HepG2 (cell line): ENCODE results near the gene MAPK8IP1. TPM values are rescaled to one million over a fixed set of nuclear protein-coding genes. Genes with fewer than 3 reads are reported as not detected.
A peak's percentile ranks its signal among the peaks of the same experiment; 100 is the strongest.

Source experiments
- ATAC-seq: fragments of 200-7000 bp; cut with Tn5 transposase; 3 replicates; pipeline ENCODE4 v1.9.1; 2020; ENCODE audit warnings: mild to moderate bottlenecking, moderate library complexity
- Bru-seq: library from RNA; stranded (reverse); fragments of 400-500 nt; gene quantifications from one replicate; lab custom pipeline; 2021; lab: Mats Ljungman, UMichigan
- BruChase-seq, 2 experiments: library from RNA; stranded (reverse); fragments of 400-500 nt; gene quantifications; one replicate each; lab custom pipeline; 2021; lab: Mats Ljungman, UMichigan
- BruUV-seq: library from RNA; stranded (reverse); fragments of 400-500 nt; replicated peaks from 2 replicates; lab custom pipeline; 2021; lab: Mats Ljungman, UMichigan
- CTCF ChIA-PET: fragments of 300-600 bp; formaldehyde crosslinking; extraction: SDS; loops from one replicate; lab custom pipeline; 2021; ENCODE audit warnings: low total read pairs, inconsistent platforms, low intra/inter-chr PET ratio; lab: Yijun Ruan, JAX
- POLR2A ChIA-PET: fragments of 350-600 bp; sonication (Branson Sonifier 250); formaldehyde crosslinking; loops from one replicate; lab custom pipeline; 2020; ENCODE audit warnings: antibody characterized with exemption, inconsistent platforms; lab: Yijun Ruan, JAX
- DNase-seq: peaks from one replicate; pipeline ENCODE4 v3.0.0-alpha.2; 2015; ENCODE audit warnings: low spot score
- FAIRE-seq: peaks from 3 replicates; lab custom pipeline; 2011; peaks lifted over from hg19 to GRCh38; lab: Jason Lieb, UNC
- H2AFZ ChIP-seq: one replicate; pipeline ENCODE4 v1.6.1; 2011; ENCODE audit warnings: low read length, inconsistent platforms
- H3K27ac ChIP-seq: fragments of 300-600 bp; 3 replicates; pipeline ENCODE4 v1.8.0; 2011; ENCODE audit warnings: mixed run types, mild to moderate bottlenecking, mixed read lengths, low read length, inconsistent platforms; ENCODE audit not compliant: insufficient read depth; ENCODE audit errors: extremely low read length
- H3K27me3 ChIP-seq, 2 experiments: fragments of 200-600 bp in 1 of 2; 2 replicates in 1 of 2; 3 replicates in 1 of 2; pipeline versions ENCODE4 v1.6.0 to v1.8.0; 2011; ENCODE audit warnings: low read length in 2 of 2, mild to moderate bottlenecking in 2 of 2, moderate library complexity in 2 of 2, inconsistent platforms in 1 of 2; ENCODE audit not compliant: insufficient read depth in 2 of 2, control insufficient read depth in 1 of 2
- H3K36me3 ChIP-seq, 2 experiments: fragments of 200-600 bp in 1 of 2; replicated peaks in 1 of 2; 2 replicates in 1 of 2; 3 replicates in 1 of 2; pipeline versions ENCODE4 v1.5.1 to v1.8.0; 2011; ENCODE audit warnings: low read length in 2 of 2, inconsistent platforms in 1 of 2; ENCODE audit not compliant: insufficient read depth in 2 of 2, control insufficient read depth in 1 of 2
- H3K4me1 ChIP-seq: 2 replicates; pipeline ENCODE4 v1.5.1; 2012; ENCODE audit warnings: low read length, inconsistent platforms; ENCODE audit not compliant: insufficient read depth
- H3K4me2 ChIP-seq: 2 replicates; pipeline ENCODE4 v1.6.0; 2011; ENCODE audit warnings: low read depth, low read length, inconsistent platforms
- H3K4me3 ChIP-seq, 3 experiments: fragments of 200-600 bp in 1 of 3; sonication (generic), shearing (Covaris generic) in 1 of 3; replicated peaks in 1 of 3; 2 replicates each; pipeline ENCODE4 v1.5.1; 2011 to 2016; ENCODE audit warnings: low read length in 3 of 3, inconsistent platforms in 2 of 3, low read depth in 2 of 3, mild to moderate bottlenecking in 2 of 3, control low read depth in 1 of 3, mixed read lengths in 1 of 3; ENCODE audit not compliant: insufficient read depth in 1 of 3
- H3K79me2 ChIP-seq: one replicate; pipeline ENCODE4 v1.6.1; 2011; ENCODE audit warnings: low read length, inconsistent platforms; ENCODE audit not compliant: insufficient read depth
- H3K9ac ChIP-seq: 2 replicates; pipeline ENCODE4 v1.6.0; 2011; ENCODE audit warnings: mild to moderate bottlenecking, low read depth, low read length, inconsistent platforms; ENCODE audit not compliant: insufficient read depth
- H3K9me3 ChIP-seq: 2 replicates; pipeline ENCODE4 v1.5.1; 2012; ENCODE audit warnings: mild to moderate bottlenecking, low read length
- H4K20me1 ChIP-seq: 2 replicates; pipeline ENCODE4 v1.6.0; 2011; ENCODE audit warnings: inconsistent platforms, mild to moderate bottlenecking, low read length, moderate library complexity; ENCODE audit not compliant: insufficient read depth
- CREB1 ChIP-seq, 2 experiments: fragments of 450-650 bp in 1 of 2; IDR thresholded peaks; 2 replicates each; pipeline ENCODE4 v1.6.1; 2016 to 2017; ENCODE audit warnings: control low read depth in 1 of 2, mild to moderate bottlenecking in 1 of 2, missing compliant biosample characterization in 1 of 2, missing genetic modification characterization in 1 of 2
- FOSL2 ChIP-seq: sonication (generic); formaldehyde crosslinking; IDR thresholded peaks from 2 replicates; pipeline ENCODE4 v1.4.0; 2020; ENCODE audit warnings: missing genetic modification reagents
- FOXK1 ChIP-seq: sonication (generic); formaldehyde crosslinking; IDR thresholded peaks from 2 replicates; pipeline ENCODE4 v1.4.0; 2020; ENCODE audit warnings: low read depth, missing genetic modification reagents, borderline replicate concordance
- KLF6 ChIP-seq: IDR thresholded peaks from 2 replicates; pipeline ENCODE4 v1.8.0; 2016; ENCODE audit warnings: missing biosample characterization, missing genetic modification reagents
- TSC22D2 ChIP-seq: sonication (generic); formaldehyde crosslinking; IDR thresholded peaks from 2 replicates; pipeline ENCODE4 v1.5.1; 2020; ENCODE audit warnings: missing genetic modification reagents, mild to moderate bottlenecking, borderline replicate concordance
- ZNF33A ChIP-seq: sonication (generic); formaldehyde crosslinking; IDR thresholded peaks from 2 replicates; pipeline ENCODE4 v1.5.1; 2020; ENCODE audit warnings: missing genetic modification reagents, mild to moderate bottlenecking, moderate library complexity, borderline replicate concordance
- ZNF430 ChIP-seq: sonication (generic); formaldehyde crosslinking; IDR thresholded peaks from 2 replicates; pipeline ENCODE4 v1.9.0; 2021; ENCODE audit warnings: mild to moderate bottlenecking, missing genetic modification reagents
- ZNF567 ChIP-seq: sonication (generic); formaldehyde crosslinking; IDR thresholded peaks from 2 replicates; pipeline ENCODE4 v1.8.1; 2023; ENCODE audit warnings: mild to moderate bottlenecking, missing genetic modification reagents, borderline replicate concordance
- WGBS: methylation state at CpG from one replicate; pipeline ENCODE4 v1.1.6; 2017; ENCODE audit warnings: low lambda C conversion rate; 5-methylcytosine and 5-hydroxymethylcytosine counted together
- in situ Hi-C: cut with HindIII; loops from 2 replicates; pipeline ENCODE4 v1.10.0; 2017; ENCODE audit warnings: low pct_unique_long_range_greater_than_20kb; ENCODE audit not compliant: extremely low pct_ligation_motif_present
- intact Hi-C: fragments of 100-400 bp; cut with micrococcal nuclease; formaldehyde crosslinking; loops from one replicate; pipeline ENCODE4 v1.10.0; 2022; ENCODE audit not compliant: unreplicated experiment
- long read RNA-seq, 2 experiments: library from RNA in 1 of 2; library from polyadenylated mRNA in 1 of 2; stranded (forward) in 1 of 2; unstranded in 1 of 2; transcript quantifications; one replicate each; pipeline ENCODE4 v2.0.0, GENCODE V29; 2019 to 2022
- polyA minus RNA-seq, 3 experiments: library from RNA; depleted of rRNA, polyadenylated mRNA; stranded (reverse); fragments of >200 nt; gene quantifications; 2 replicates each; pipeline ENCODE4 v1.2.3, GENCODE V29; 2011; ENCODE audit warnings: low replicate concordance in 1 of 3
- polyA plus RNA-seq, 8 experiments: library from polyadenylated mRNA; depleted of rRNA in 3 of 8; stranded (reverse) in 7 of 8; unstranded in 1 of 8; fragments of >200 nt; fragmentation: Illumina TruSeq in 4 of 8; extraction: Trizol in 4 of 8; gene quantifications; 2 replicates each; pipeline versions ENCODE4 v1.2.1 to v1.2.3, GENCODE V29; 2011 to 2016; ENCODE audit warnings: low read depth in 4 of 8, missing spikeins in 1 of 8, mixed read lengths in 1 of 8; ENCODE audit not compliant: insufficient read depth in 1 of 8
- total RNA-seq, 5 experiments: library from RNA; depleted of rRNA; stranded (reverse); fragments of >200 nt; fragmentation: Illumina TruSeq; extraction: Trizol; gene quantifications; 2 replicates each; pipeline ENCODE4 v1.2.3, GENCODE V29; 2016; ENCODE audit warnings: low read depth in 1 of 5
- TF ChIP-seq, protein P1 (sequence below): fragments of 450-650 bp; IDR thresholded peaks from 2 replicates; pipeline ENCODE4 v1.6.1; 2017; ENCODE audit warnings: mild to moderate bottlenecking
- TF ChIP-seq, protein P2 (sequence below): conservative IDR thresholded peaks from 2 replicates; pipeline ENCODE4 v1.6.1; 2018; ENCODE audit warnings: missing genetic modification reagents
- TF ChIP-seq, protein P3 (sequence below), 2 experiments: sonication (generic) in 1 of 2; formaldehyde crosslinking in 1 of 2; IDR thresholded peaks; 2 replicates each; pipeline versions ENCODE4 v1.4.0 to v1.6.1; 2018 to 2020; ENCODE audit warnings: missing genetic modification reagents in 2 of 2, borderline replicate concordance in 1 of 2, low read depth in 1 of 2, mild to moderate bottlenecking in 1 of 2, missing biosample characterization in 1 of 2

Gene MAPK8IP1
- total RNA-seq (2016; rRNA removed; fragmentation: Illumina TruSeq; extraction: Trizol) = 3.0 and 4.2 TPM in 2 replicates
- total RNA-seq (2016; cell fraction: cytosol; rRNA removed; fragmentation: Illumina TruSeq; extraction: Trizol; ENCODE audit: low read depth) = 1.8 and 1.9 TPM in 2 replicates
- total RNA-seq (2016; cell fraction: insoluble cytoplasmic fraction; rRNA removed; fragmentation: Illumina TruSeq; extraction: Trizol) = 4.1 and 4.2 TPM in 2 replicates
- total RNA-seq (2016; cell fraction: membrane; rRNA removed; fragmentation: Illumina TruSeq; extraction: Trizol) = 4.9 and 5.4 TPM in 2 replicates
- total RNA-seq (2016; cell fraction: nucleus; rRNA removed; fragmentation: Illumina TruSeq; extraction: Trizol) = 2.2 and 2.8 TPM in 2 replicates
- polyA plus RNA-seq (2011; rRNA removed) = 2.2 and 3.1 TPM in 2 replicates
- 2.2 and 3.1 TPM in 2 replicates for polyA plus RNA-seq (2011; cell fraction: cytosol; rRNA removed)
- polyA plus RNA-seq (2011; cell fraction: nucleus; rRNA removed) = 5.3 and 6.8 TPM in 2 replicates
- 1.2 and 1.9 TPM in 2 replicates for polyA plus RNA-seq (2012)
- 2.5 and 2.9 TPM in 2 replicates for polyA plus RNA-seq (2016; cell fraction: cytosol; fragmentation: Illumina TruSeq; extraction: Trizol; ENCODE audit: low read depth)
- polyA plus RNA-seq (2016; cell fraction: insoluble cytoplasmic fraction; fragmentation: Illumina TruSeq; extraction: Trizol; ENCODE audit: low read depth) = 4.7 and 5.0 TPM in 2 replicates
- polyA plus RNA-seq (2016; cell fraction: membrane; fragmentation: Illumina TruSeq; extraction: Trizol; ENCODE audit: low read depth) = 5.4 and 6.2 TPM in 2 replicates
- polyA plus RNA-seq (2016; cell fraction: nucleus; fragmentation: Illumina TruSeq; extraction: Trizol; ENCODE audit: insufficient read depth, low read depth) = 5.6 and 7.4 TPM in 2 replicates
- polyA minus RNA-seq (2011; rRNA and poly(A)+ RNA removed; ENCODE audit: low replicate concordance) = 1.2 and 6.3 TPM in 2 replicates
- polyA minus RNA-seq (2011; cell fraction: cytosol; rRNA and poly(A)+ RNA removed) = 2.4 TPM in 2 replicates
- polyA minus RNA-seq (2011; cell fraction: nucleus; rRNA and poly(A)+ RNA removed) = 1.2 TPM in 2 replicates
- percentile 31 among the genes with signal in this experiment for Bru-seq, nascent RNA
- percentile 49 among the genes with signal in this experiment for BruChase-seq, experiment 1, labeled RNA remaining after a 6-hour chase
- percentile 43 among the genes with signal in this experiment for BruChase-seq, experiment 2, labeled RNA remaining after a 2-hour chase
- long read RNA-seq, experiment 1, partial matches to known transcripts = 1 of 2 reads
- long read RNA-seq, experiment 1, other reads (novel, unspliced or antisense) = 1 of 2 reads
- long read RNA-seq, experiment 2, partial matches to known transcripts = 20 of 21 reads
- long read RNA-seq, experiment 2, other reads (novel, unspliced or antisense) = 1 of 21 reads

DNA sequence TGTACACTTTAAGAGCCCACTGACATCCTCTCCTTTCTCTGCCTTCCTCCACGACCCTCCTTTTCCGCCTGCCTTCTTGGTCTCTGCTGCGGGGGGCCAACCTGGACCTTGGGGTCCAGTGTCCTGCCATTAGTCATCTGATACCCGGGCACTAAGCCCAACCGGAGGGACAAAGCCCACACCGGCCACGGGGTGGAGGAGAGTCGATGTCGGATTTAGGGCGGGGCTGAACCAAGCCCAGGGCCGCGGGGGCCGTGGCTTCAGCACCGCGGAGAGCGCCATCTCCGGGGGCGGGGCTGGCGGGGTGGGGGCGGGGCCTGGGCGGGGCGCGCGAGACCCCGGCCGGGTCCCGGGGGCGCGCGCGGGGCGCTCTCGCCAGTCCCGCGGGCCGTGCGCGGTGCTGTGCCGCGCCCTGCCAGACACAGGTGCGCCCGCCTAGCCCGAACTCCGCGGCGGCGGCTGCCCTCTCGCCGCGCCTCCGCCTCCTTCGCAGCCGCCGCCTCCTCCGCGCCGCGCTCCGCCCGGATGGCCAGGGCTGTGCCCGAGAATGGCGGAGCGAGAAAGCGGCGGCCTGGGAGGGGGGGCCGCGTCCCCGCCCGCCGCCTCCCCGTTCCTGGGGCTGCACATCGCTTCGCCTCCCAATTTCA, at the start of gene MAPK8IP1:
TSS of gene MAPK8IP1 (plus strand) at position 378 of the 647 bp plus-strand sequence. CDS start at position 548, 170 bp downstream.
- in situ Hi-C loops (no loop called here), intact Hi-C loops (no loop called here)
- Histone ChIP-seq H3K9me3 (no peaks in the 10 kb centered on the region), H3K27ac (no peak within 1 kb of the TSS), H2AFZ (no peak within 1 kb of the TSS), H4K20me1 (peaks cover 12% of the 10 kb centered on the region; the same call in 1 of the 2 replicates), H3K27me3 (no peaks in the 10 kb centered on the region; a peak in 2 of 5 replicates), H3K36me3 (peaks cover 0 to 6% of the 10 kb centered on the region in 2 experiments; a peak in 2 of 5 replicates), H3K79me2 (no peaks in the 10 kb centered on the region), H3K4me3 (peak within 1 kb of the TSS; percentile 52 to 71 (median 61); a peak in 5 of 6 replicates), H3K4me2 (peak within 1 kb of the TSS; percentile 65), H3K4me1 (no peaks in the 10 kb centered on the region), H3K9ac (no peak within 1 kb of the TSS)
- FAIRE-seq (no peak), DNase-seq (peak; percentile 47), ATAC-seq (peak; percentile 74)
- ChIA-PET CTCF (no interaction called here), POLR2A (no interaction called here)
- no TSS peak for BruUV-seq
- WGBS = 15% methylated on average over 17 of the region's 73 CpGs
- 0 out of 2 replicates have a peak, but pooled peaks have one; percentile 11 for TF ChIP-seq FOSL2 (CRISPR knock-in tag)
- peak; percentile 25; the same call in 1 of the 2 replicates for TF ChIP-seq FOXK1 (CRISPR knock-in tag)
- TF ChIP-seq KLF6 (CRISPR knock-in tag) = peak; percentile 78; the same call in 1 of the 2 replicates
- TF ChIP-seq, protein P1, sequence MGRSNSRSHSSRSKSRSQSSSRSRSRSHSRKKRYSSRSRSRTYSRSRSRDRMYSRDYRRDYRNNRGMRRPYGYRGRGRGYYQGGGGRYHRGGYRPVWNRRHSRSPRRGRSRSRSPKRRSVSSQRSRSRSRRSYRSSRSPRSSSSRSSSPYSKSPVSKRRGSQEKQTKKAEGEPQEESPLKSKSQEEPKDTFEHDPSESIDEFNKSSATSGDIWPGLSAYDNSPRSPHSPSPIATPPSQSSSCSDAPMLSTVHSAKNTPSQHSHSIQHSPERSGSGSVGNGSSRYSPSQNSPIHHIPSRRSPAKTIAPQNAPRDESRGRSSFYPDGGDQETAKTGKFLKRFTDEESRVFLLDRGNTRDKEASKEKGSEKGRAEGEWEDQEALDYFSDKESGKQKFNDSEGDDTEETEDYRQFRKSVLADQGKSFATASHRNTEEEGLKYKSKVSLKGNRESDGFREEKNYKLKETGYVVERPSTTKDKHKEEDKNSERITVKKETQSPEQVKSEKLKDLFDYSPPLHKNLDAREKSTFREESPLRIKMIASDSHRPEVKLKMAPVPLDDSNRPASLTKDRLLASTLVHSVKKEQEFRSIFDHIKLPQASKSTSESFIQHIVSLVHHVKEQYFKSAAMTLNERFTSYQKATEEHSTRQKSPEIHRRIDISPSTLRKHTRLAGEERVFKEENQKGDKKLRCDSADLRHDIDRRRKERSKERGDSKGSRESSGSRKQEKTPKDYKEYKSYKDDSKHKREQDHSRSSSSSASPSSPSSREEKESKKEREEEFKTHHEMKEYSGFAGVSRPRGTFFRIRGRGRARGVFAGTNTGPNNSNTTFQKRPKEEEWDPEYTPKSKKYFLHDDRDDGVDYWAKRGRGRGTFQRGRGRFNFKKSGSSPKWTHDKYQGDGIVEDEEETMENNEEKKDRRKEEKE = no peak
- no peak for TF ChIP-seq ZNF33A (CRISPR knock-in tag)
- no peak for TF ChIP-seq ZNF430 (CRISPR knock-in tag)
- TF ChIP-seq, protein P2, sequence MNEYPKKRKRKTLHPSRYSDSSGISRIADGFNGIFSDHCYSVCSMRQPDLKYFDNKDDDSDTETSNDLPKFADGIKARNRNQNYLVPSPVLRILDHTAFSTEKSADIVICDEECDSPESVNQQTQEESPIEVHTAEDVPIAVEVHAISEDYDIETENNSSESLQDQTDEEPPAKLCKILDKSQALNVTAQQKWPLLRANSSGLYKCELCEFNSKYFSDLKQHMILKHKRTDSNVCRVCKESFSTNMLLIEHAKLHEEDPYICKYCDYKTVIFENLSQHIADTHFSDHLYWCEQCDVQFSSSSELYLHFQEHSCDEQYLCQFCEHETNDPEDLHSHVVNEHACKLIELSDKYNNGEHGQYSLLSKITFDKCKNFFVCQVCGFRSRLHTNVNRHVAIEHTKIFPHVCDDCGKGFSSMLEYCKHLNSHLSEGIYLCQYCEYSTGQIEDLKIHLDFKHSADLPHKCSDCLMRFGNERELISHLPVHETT (CRISPR knock-in tag) = 0 out of 2 replicates have a peak, but pooled peaks have one; percentile 47
- no peak for TF ChIP-seq CREB1 (IDR thresholded peaks at IDR 0.05)
- TF ChIP-seq CREB1 (CRISPR knock-in tag; IDR thresholded peaks at IDR 0.05) = no peak
- peak; percentile 84; the same call in 1 of the 2 replicates for TF ChIP-seq TSC22D2 (CRISPR knock-in tag)
- no peak for TF ChIP-seq ZNF567 (CRISPR knock-in tag)
- TF ChIP-seq, protein P3, sequence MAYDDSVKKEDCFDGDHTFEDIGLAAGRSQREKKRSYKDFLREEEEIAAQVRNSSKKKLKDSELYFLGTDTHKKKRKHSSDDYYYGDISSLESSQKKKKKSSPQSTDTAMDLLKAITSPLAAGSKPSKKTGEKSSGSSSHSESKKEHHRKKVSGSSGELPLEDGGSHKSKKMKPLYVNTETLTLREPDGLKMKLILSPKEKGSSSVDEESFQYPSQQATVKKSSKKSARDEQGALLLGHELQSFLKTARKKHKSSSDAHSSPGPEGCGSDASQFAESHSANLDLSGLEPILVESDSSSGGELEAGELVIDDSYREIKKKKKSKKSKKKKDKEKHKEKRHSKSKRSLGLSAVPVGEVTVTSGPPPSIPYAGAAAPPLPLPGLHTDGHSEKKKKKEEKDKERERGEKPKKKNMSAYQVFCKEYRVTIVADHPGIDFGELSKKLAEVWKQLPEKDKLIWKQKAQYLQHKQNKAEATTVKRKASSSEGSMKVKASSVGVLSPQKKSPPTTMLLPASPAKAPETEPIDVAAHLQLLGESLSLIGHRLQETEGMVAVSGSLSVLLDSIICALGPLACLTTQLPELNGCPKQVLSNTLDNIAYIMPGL (CRISPR knock-in tag; IDR thresholded peaks at IDR 0.05; ENCODE audit: borderline replicate concordance in 1 of 2, low read depth in 1 of 2) = no peak
